ENCODE data around the gene SMIM35.
"Not testable (repeated sequence)": the region's sequence is repeated elsewhere in the genome, so short reads cannot be mapped to it uniquely, and the experiment has no call there.

The SMIM35 gene

GRCh38 chr11:118067006-118067405 is 19.8 kb downstream of the SMIM35 start:
- Histone ChIP-seq H3K36me3 (replicated peaks; ENCODE audit: low read depth, low read length) (no peaks in the 10 kb centered on the region), H3K4me1 (ENCODE audit: low read length) (no peaks in the 10 kb centered on the region), H3K9ac (ENCODE audit: low read length) (no peak overlapping the region), H3K4me3 (ENCODE audit: low read length) (no peak overlapping the region), H3K27ac (ENCODE audit: low read length) (no peak overlapping the region), H2AFZ (ENCODE audit: low read depth, low read length) (no peak overlapping the region), H3K79me2 (ENCODE audit: low read length) (no peaks in the 10 kb centered on the region), H3K4me2 (ENCODE audit: low read length) (no peak overlapping the region), H3K27me3 (ENCODE audit: low read depth, low read length) (no peaks in the 10 kb centered on the region), H4K20me1 (ENCODE audit: insufficient read depth, low read length) (no peaks in the 10 kb centered on the region), H3K9me3 (ENCODE audit: insufficient read depth, low read length) (no peaks in the 10 kb centered on the region)
- TF ChIP-seq, protein P1, sequence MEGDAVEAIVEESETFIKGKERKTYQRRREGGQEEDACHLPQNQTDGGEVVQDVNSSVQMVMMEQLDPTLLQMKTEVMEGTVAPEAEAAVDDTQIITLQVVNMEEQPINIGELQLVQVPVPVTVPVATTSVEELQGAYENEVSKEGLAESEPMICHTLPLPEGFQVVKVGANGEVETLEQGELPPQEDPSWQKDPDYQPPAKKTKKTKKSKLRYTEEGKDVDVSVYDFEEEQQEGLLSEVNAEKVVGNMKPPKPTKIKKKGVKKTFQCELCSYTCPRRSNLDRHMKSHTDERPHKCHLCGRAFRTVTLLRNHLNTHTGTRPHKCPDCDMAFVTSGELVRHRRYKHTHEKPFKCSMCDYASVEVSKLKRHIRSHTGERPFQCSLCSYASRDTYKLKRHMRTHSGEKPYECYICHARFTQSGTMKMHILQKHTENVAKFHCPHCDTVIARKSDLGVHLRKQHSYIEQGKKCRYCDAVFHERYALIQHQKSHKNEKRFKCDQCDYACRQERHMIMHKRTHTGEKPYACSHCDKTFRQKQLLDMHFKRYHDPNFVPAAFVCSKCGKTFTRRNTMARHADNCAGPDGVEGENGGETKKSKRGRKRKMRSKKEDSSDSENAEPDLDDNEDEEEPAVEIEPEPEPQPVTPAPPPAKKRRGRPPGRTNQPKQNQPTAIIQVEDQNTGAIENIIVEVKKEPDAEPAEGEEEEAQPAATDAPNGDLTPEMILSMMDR (IDR thresholded peaks at IDR 0.05; ENCODE audit: low read depth, low read length): no peak
- TF ChIP-seq EZH2phosphoT487 (IDR thresholded peaks at IDR 0.05; ENCODE audit: low read depth): no peak

GRCh38 chr11:118065384-118065783 is 21.4 kb downstream of the SMIM35 start:
- Histone ChIP-seq H3K4me1 (ENCODE audit: low read length) (no peaks in the 10 kb centered on the region), H3K79me2 (ENCODE audit: low read length) (no peaks in the 10 kb centered on the region), H3K27me3 (ENCODE audit: low read depth, low read length) (no peaks in the 10 kb centered on the region), H2AFZ (ENCODE audit: low read depth, low read length) (no peak overlapping the region), H3K4me3 (ENCODE audit: low read length) (no peak overlapping the region), H3K36me3 (replicated peaks; ENCODE audit: low read depth, low read length) (no peaks in the 10 kb centered on the region), H3K9ac (ENCODE audit: low read length) (no peak overlapping the region), H3K9me3 (ENCODE audit: insufficient read depth, low read length) (no peaks in the 10 kb centered on the region), H3K4me2 (ENCODE audit: low read length) (no peak overlapping the region), H4K20me1 (ENCODE audit: insufficient read depth, low read length) (no peaks in the 10 kb centered on the region), H3K27ac (ENCODE audit: low read length) (no peak overlapping the region)
- TF ChIP-seq, protein P1 (IDR thresholded peaks at IDR 0.05; ENCODE audit: low read depth, low read length): no peak

DNA sequence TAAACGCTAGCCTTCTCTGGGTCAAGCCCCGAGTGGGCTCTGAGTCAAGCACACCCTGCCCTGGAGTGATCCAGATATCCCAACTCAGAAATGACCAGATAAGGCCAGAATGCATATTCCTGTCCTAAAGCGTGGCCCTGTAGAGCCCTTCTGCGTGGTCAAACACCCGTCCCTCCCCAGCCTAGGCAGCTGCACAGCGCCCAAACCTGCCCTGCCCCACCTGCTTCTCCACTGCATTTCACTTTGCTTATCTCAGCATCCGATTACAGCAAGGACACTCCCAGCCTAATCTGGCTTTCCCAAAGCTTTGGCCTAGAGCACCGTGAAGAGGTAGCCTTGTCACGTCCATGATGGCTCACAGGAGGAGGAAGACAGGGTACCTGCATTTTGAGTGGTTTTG is 21.8 kb downstream of the SMIM35 start:
- Histone ChIP-seq H3K4me1 (ENCODE audit: low read length) (no peaks in the 10 kb centered on the region), H3K79me2 (ENCODE audit: low read length) (no peaks in the 10 kb centered on the region), H4K20me1 (ENCODE audit: insufficient read depth, low read length) (no peaks in the 10 kb centered on the region), H3K9ac (ENCODE audit: low read length) (no peak overlapping the region), H3K27me3 (ENCODE audit: low read depth, low read length) (no peaks in the 10 kb centered on the region), H3K4me2 (ENCODE audit: low read length) (no peak overlapping the region), H3K27ac (ENCODE audit: low read length) (no peak overlapping the region), H3K36me3 (replicated peaks; ENCODE audit: low read depth, low read length) (no peaks in the 10 kb centered on the region), H3K4me3 (ENCODE audit: low read length) (no peak overlapping the region), H3K9me3 (ENCODE audit: insufficient read depth, low read length) (no peaks in the 10 kb centered on the region), H2AFZ (ENCODE audit: low read depth, low read length) (no peak overlapping the region)
- TF ChIP-seq, protein P1 (IDR thresholded peaks at IDR 0.05; ENCODE audit: low read depth, low read length): no peak

GRCh38 chr11:118062631-118063030 is 24.1 kb downstream of the SMIM35 start:
- not testable (repeated sequence) for H3K79me2 ChIP-seq (ENCODE audit: low read length); H3K4me2 ChIP-seq (ENCODE audit: low read length); H3K9me3 ChIP-seq (ENCODE audit: insufficient read depth, low read length); H3K27me3 ChIP-seq (ENCODE audit: low read depth, low read length); H3K9ac ChIP-seq (ENCODE audit: low read length); H2AFZ ChIP-seq (ENCODE audit: low read depth, low read length); H3K36me3 ChIP-seq (replicated peaks; ENCODE audit: low read depth, low read length); H3K4me3 ChIP-seq (ENCODE audit: low read length); H4K20me1 ChIP-seq (ENCODE audit: insufficient read depth, low read length); H3K27ac ChIP-seq (ENCODE audit: low read length)
- H3K4me1 ChIP-seq (ENCODE audit: low read length): peaks cover 22% of the 10 kb centered on the region

GRCh38 chr11:118062181-118062580 is 24.6 kb downstream of the SMIM35 start:
- H3K4me1 ChIP-seq (ENCODE audit: low read length): peaks cover 26% of the 10 kb centered on the region
- H3K4me3 ChIP-seq (ENCODE audit: low read length); H3K36me3 ChIP-seq (replicated peaks; ENCODE audit: low read depth, low read length); H3K9ac ChIP-seq (ENCODE audit: low read length); H3K27me3 ChIP-seq (ENCODE audit: low read depth, low read length); H4K20me1 ChIP-seq (ENCODE audit: insufficient read depth, low read length); H3K79me2 ChIP-seq (ENCODE audit: low read length); H3K4me2 ChIP-seq (ENCODE audit: low read length); H2AFZ ChIP-seq (ENCODE audit: low read depth, low read length); H3K27ac ChIP-seq (ENCODE audit: low read length); H3K9me3 ChIP-seq (ENCODE audit: insufficient read depth, low read length): not testable (repeated sequence)
